ENCODE measurements around the gene PAQR9.

DNA sequence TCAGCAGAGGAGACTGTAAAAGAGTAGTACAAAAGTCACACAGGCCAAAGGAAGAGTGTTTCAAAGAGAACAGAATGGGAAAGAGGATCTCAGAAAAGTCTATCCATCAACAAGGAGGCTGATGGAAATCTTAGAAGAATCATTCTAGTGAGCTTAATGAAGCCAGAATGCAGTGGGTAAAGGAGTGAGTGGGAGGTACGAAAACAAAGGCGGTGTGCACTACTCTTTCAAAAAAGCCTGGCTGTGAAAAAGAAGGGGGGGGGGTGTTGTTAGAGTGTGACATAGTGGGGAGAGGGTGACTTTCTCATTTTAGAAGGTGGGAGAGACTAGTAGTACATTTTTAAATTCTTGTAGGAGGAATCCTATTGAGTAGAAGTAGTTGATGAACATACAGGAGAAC, 11.7 kb downstream of the PAQR9 start:
- no peak for TF ChIP-seq CTCF (IDR thresholded peaks at IDR 0.05 in 4 of 5, conservative IDR thresholded peaks at IDR 0.05 in 1 of 5)
- TF ChIP-seq POLR2A (IDR thresholded peaks at IDR 0.05), result no peak
